Adrenal gland (tissue), 12 donors: ENCODE measurements around the gene MGAT5. TPM values are rescaled to one million over a fixed set of nuclear protein-coding genes. Genes with fewer than 3 reads are reported as not detected.

Experiments
- DNase-seq, 7 donors: peaks; one replicate each; pipeline ENCODE4 v3.0.0-alpha.2; 2019 to 2020
- H3K27ac ChIP-seq, 5 donors: fragments of 200-600 bp; sonication (generic) in 4 of 5; 1 replicate in 3 of 5; 2 replicates in 2 of 5; pipeline versions ENCODE4 v1.5.1 to v1.8.0; 2016 to 2020; ENCODE audit warnings: mild to moderate bottlenecking in 1 of 5
- H3K27me3 ChIP-seq: fragments of 200-600 bp; 2 replicates; pipeline ENCODE4 v1.8.0; 2021
- H3K36me3 ChIP-seq, 2 donors: fragments of 200-600 bp; replicated peaks in 1 of 2; 1 replicate in 1 of 2; 2 replicates in 1 of 2; pipeline versions ENCODE4 v1.5.1 to v1.8.0; 2018 to 2022
- H3K4me1 ChIP-seq, 2 donors: fragments of 200-600 bp; replicated peaks in 1 of 2; 1 replicate in 1 of 2; 2 replicates in 1 of 2; pipeline versions ENCODE4 v1.5.1 to v1.8.0; 2018 to 2021
- H3K4me3 ChIP-seq, 4 donors: fragments of 200-600 bp; sonication (generic) in 3 of 4; one replicate each; pipeline ENCODE4 v1.5.1; 2016 to 2018
- H3K9me3 ChIP-seq, 3 donors: fragments of 200-600 bp; sonication (generic) in 1 of 3; replicated peaks in 1 of 3; 1 replicate in 2 of 3; 2 replicates in 1 of 3; pipeline versions ENCODE4 v1.5.1 to v1.8.0; 2016 to 2021
- CTCF ChIP-seq, 6 experiments: fragments of 450-650 bp in 4 of 6; fragments of 200-600 bp in 2 of 6; sonication (generic) in 1 of 6; IDR thresholded peaks; 1 replicate in 5 of 6; 2 replicates in 1 of 6; pipeline versions ENCODE4 v1.5.1 to v1.8.0; 2016 to 2021; ENCODE audit warnings: antibody characterized with exemption in 6 of 6, mild to moderate bottlenecking in 2 of 6, moderate library complexity in 1 of 6
- POLR2A ChIP-seq, 2 donors: fragments of 450-650 bp; IDR thresholded peaks; one replicate each; pipeline ENCODE4 v1.6.1; 2017; ENCODE audit warnings: antibody characterized with exemption in 2 of 2, mild to moderate bottlenecking in 2 of 2, moderate library complexity in 1 of 2
- WGBS, 4 donors: extraction: QIAGEN DNeasy Blood & Tissue Kit in 2 of 4; methylation state at CpG; one replicate each; pipeline versions ENCODE4 v1.1.5 to v1.1.7; 2013 to 2017; 5-methylcytosine and 5-hydroxymethylcytosine counted together
- intact Hi-C, 2 donors: fragments of 100-400 bp; cut with DNase I; formaldehyde crosslinking; loops; one replicate each; pipeline versions ENCODE4 v1.14.1 to v1.15.0; 2022 to 2023
- polyA plus RNA-seq, 3 donors: library from polyadenylated mRNA; stranded (reverse); fragments of 200-250 nt in 2 of 3; fragments of 350-450 nt in 1 of 3; fragmentation: Illumina TruSeq in 1 of 3; extraction: RNeasy Lipid Tissue Mini Kit (QIAGEN cat#74804) in 1 of 3; gene quantifications; one replicate each; pipeline ENCODE4 v1.2.3, GENCODE V29; 2013 to 2014
- total RNA-seq, 9 donors: library from RNA; depleted of rRNA in 4 of 9; stranded (reverse); fragments of >200 nt in 4 of 9; fragments of 120-200 nt in 1 of 9; fragmentation: NEBNext Ultra II Directional in 1 of 9; extraction: Animal tissue kit (Norgen Biotek cat#: 25700) in 1 of 9; gene quantifications; one replicate each; pipeline versions ENCODE4 v1.1.0 to v1.2.4, GENCODE V29; 2013 to 2023
- donor health status: healthy with polysubstance abuse.
- donor health status: Bipolar disorder and iron deficiency.
- donor health status: DM: yes; HTN: yes; CAD: no.
- donor health status: DM: no; HTN: no; CAD: no.
- donor health status: DM: no; HTN: no; CAD: no.
- donor health status: DM: yes; HTN: yes; CAD: no.

MGAT5 gene
- total and polyA plus RNA-seq, 12 donors: 2.9 to 74.6 (median 41.1) TPM

DNA sequence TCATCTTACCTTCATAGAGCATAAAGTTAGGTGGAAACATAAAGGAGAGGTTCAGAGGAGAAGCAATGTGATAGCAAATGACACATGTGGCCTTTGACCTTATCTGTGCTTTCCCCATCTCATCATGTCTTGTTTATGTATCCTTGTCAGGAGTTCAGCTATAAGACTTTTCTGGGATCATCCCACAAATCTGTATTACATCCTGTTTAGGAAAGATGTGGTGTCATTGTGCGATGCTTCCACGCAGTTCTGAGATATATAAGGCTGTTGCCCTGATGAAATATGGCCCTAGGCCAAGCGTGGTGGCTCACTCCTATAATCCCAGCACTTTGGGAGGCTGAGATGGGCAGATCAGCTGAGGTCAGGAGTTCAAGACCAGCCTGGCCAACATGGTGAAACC lies 15.5 kb upstream of the MGAT5 start:
- peaks cover 0 to 5% of the 10 kb centered on the region in 2 donors for H3K4me1 ChIP-seq
- H3K9me3 ChIP-seq: no peaks in the 10 kb centered on the region
- intact Hi-C loops: no loop called here
- H3K36me3 ChIP-seq: no peaks in the 10 kb centered on the region
- WGBS, 4 donors: 54 to 100% (median 65%) methylated on average over 2 to 3 of the region's 3 CpGs
- H3K27me3 ChIP-seq: no peaks in the 10 kb centered on the region
- no peak for DNase-seq
- TF ChIP-seq POLR2A (IDR thresholded peaks at IDR 0.05) (no peak), CTCF (IDR thresholded peaks at IDR 0.05) (no peak)
- H3K27ac ChIP-seq: no peak overlapping the region
- no peak overlapping the region for H3K4me3 ChIP-seq

DNA sequence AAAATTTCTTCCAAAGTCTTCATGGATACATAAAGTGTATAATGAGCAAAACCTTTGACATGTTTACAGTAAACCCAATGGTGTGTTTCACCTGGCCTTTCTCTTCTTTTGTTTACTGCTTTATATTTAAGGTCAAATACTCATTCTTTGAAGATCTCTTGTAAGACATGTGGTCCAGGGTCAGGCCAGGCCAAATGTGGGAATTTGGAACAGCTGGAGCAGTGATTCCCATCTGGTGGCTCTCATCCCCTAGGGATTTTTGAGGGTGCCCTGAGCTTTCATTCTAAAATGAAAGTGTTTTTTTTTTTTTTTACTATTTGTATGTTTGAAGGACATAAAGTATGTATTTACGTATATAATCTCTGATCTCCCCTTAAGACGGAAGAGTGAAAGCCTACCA lies 13.8 kb upstream of the MGAT5 start:
- H3K9me3 ChIP-seq: no peaks in the 10 kb centered on the region
- 89 to 97% (median 94%) methylated on average over 2 of the region's 2 CpGs for WGBS, 4 donors
- H3K4me3 ChIP-seq: no peak overlapping the region
- intact Hi-C loops: loop anchor here (10.0 kb wide), 3 partner anchors 115 to 355 kb away; no protein-coding TSS in a partner anchor
- no peaks in the 10 kb centered on the region for H3K27me3 ChIP-seq
- H3K36me3 ChIP-seq: no peaks in the 10 kb centered on the region
- DNase-seq: no peak
- H3K27ac ChIP-seq: no peak overlapping the region
- H3K4me1 ChIP-seq: no peaks in the 10 kb centered on the region
- TF ChIP-seq POLR2A (IDR thresholded peaks at IDR 0.05) (no peak), CTCF (IDR thresholded peaks at IDR 0.05) (no peak)

GRCh38 chr2:134241911-134242310 lies 12.0 kb upstream of the MGAT5 start:
- no peaks in the 10 kb centered on the region for H3K36me3 ChIP-seq
- intact Hi-C loops: loop anchor here (10.0 kb wide), 3 partner anchors 117 to 357 kb away; no protein-coding TSS in a partner anchor
- 84 to 96% (median 86%) methylated on average over 2 of the region's 2 CpGs for WGBS, 4 donors

GRCh38 chr2:134243244-134243643 lies 10.6 kb upstream of the MGAT5 start:
- Histone ChIP-seq H3K27ac (no peak overlapping the region), H3K4me1 (peaks cover 0 to 7% of the 10 kb centered on the region in 2 donors), H3K36me3 (no peaks in the 10 kb centered on the region), H3K4me3 (no peak overlapping the region), H3K27me3 (no peaks in the 10 kb centered on the region), H3K9me3 (no peaks in the 10 kb centered on the region)
- WGBS, 4 donors: 64 to 81% (median 80%) methylated on average over 1 of the region's 1 CpG
- DNase-seq: no peak
- intact Hi-C loops: loop anchor here (10.0 kb wide), 3 partner anchors 118 to 358 kb away; no protein-coding TSS in a partner anchor
- no peak for TF ChIP-seq CTCF (IDR thresholded peaks at IDR 0.05)
- TF ChIP-seq POLR2A (IDR thresholded peaks at IDR 0.05): no peak

More at GRCh38 chr2:134241911-134242310, 12.0 kb upstream of the MGAT5 start:
- TF ChIP-seq POLR2A (IDR thresholded peaks at IDR 0.05): no peak
- TF ChIP-seq CTCF (IDR thresholded peaks at IDR 0.05): no peak
- peaks cover 0 to 7% of the 10 kb centered on the region in 2 donors for H3K4me1 ChIP-seq
- DNase-seq: no peak
- no peaks in the 10 kb centered on the region for H3K27me3 ChIP-seq
- H3K4me3 ChIP-seq: no peak overlapping the region
- H3K9me3 ChIP-seq: no peaks in the 10 kb centered on the region
- H3K27ac ChIP-seq: no peak overlapping the region
